ENCODE results near the gene GYG2. TPM values are rescaled to one million over a fixed set of nuclear protein-coding genes. Genes with fewer than 3 reads are reported as not detected.

Gene GYG2
- total RNA-seq, 1 experiment from 2014 or later: 47.6 TPM

GRCh38 chrX:2782778-2783177 is 46.0 kb upstream of the GYG2 start:
- ChIA-PET POLR2A (no interaction called here), CTCF (no interaction called here)
- Mint-ChIP-seq H3K27ac (peak overlapping the region; percentile 98), H3K4me3 (no peak overlapping the region), H3K36me3 (no peaks in the 10 kb centered on the region), H3K27me3 (ENCODE audit: low read depth) (no peaks in the 10 kb centered on the region), H3K9me3 (no peaks in the 10 kb centered on the region), H3K4me1 (peaks cover 72% of the 10 kb centered on the region)
- TF ChIP-seq ZMAT4 (CRISPR knock-in tag; IDR thresholded peaks at IDR 0.05): no peak
- no peak for TF ChIP-seq RELA (CRISPR knock-in tag; IDR thresholded peaks at IDR 0.05; ENCODE audit: borderline replicate concordance)
- no peak for TF ChIP-seq CREB1 (CRISPR knock-in tag; IDR thresholded peaks at IDR 0.05)
- TF ChIP-seq ATF1 (CRISPR knock-in tag; IDR thresholded peaks at IDR 0.05): no peak
- TF ChIP-seq ATF2 (CRISPR knock-in tag; IDR thresholded peaks at IDR 0.05; ENCODE audit: borderline replicate concordance, low read depth): no peak
- TF ChIP-seq ATF6 (CRISPR knock-in tag; IDR thresholded peaks at IDR 0.05): no peak
- TF ChIP-seq ETV6 (CRISPR knock-in tag; IDR thresholded peaks at IDR 0.05): no peak
- no peak for TF ChIP-seq FOXP4 (CRISPR knock-in tag; IDR thresholded peaks at IDR 0.05)
- TF ChIP-seq MXD4 (CRISPR knock-in tag; IDR thresholded peaks at IDR 0.05; ENCODE audit: borderline replicate concordance): no peak
- DNase-seq (ENCODE audit: low spot score): no peak
- ATAC-seq: no peak

GRCh38 chrX:2784026-2784425 is 44.7 kb upstream of the GYG2 start:
- ChIA-PET POLR2A (no interaction called here), CTCF (no interaction called here)
- H3K9me3 Mint-ChIP-seq: no peaks in the 10 kb centered on the region
- no peaks in the 10 kb centered on the region for H3K27me3 Mint-ChIP-seq (ENCODE audit: low read depth)
- peaks cover 63% of the 10 kb centered on the region for H3K4me1 Mint-ChIP-seq
- ATAC-seq (no peak), DNase-seq (ENCODE audit: low spot score) (no peak)
- no peaks in the 10 kb centered on the region for H3K36me3 Mint-ChIP-seq
- H3K4me3 Mint-ChIP-seq: no peak overlapping the region
- no peak overlapping the region for H3K27ac Mint-ChIP-seq
- no peak for TF ChIP-seq PRRX2 (CRISPR knock-in tag; IDR thresholded peaks at IDR 0.05)
- TF ChIP-seq EMX1 (CRISPR knock-in tag; IDR thresholded peaks at IDR 0.05): no peak

- DNase-seq (ENCODE audit: low spot score) (no peak), ATAC-seq (no peak)
- no peak overlapping the region for H3K27ac Mint-ChIP-seq
- no peaks in the 10 kb centered on the region for H3K27me3 Mint-ChIP-seq (ENCODE audit: low read depth)
- no peaks in the 10 kb centered on the region for H3K9me3 Mint-ChIP-seq
- no peak for TF ChIP-seq PRRX2 (CRISPR knock-in tag; IDR thresholded peaks at IDR 0.05)
- no peak for TF ChIP-seq ATF1 (CRISPR knock-in tag; IDR thresholded peaks at IDR 0.05)
- no peak for TF ChIP-seq FOXP1 (CRISPR knock-in tag; IDR thresholded peaks at IDR 0.05; ENCODE audit: borderline replicate concordance)
- no peak for TF ChIP-seq NFYB (CRISPR knock-in tag; conservative IDR thresholded peaks at IDR 0.05; ENCODE audit: low read depth)
- TF ChIP-seq TEAD4 (CRISPR knock-in tag; IDR thresholded peaks at IDR 0.05): no peak
- TF ChIP-seq NR2C2 (CRISPR knock-in tag; IDR thresholded peaks at IDR 0.05): no peak
- no peak for TF ChIP-seq PRDM15 (CRISPR knock-in tag; IDR thresholded peaks at IDR 0.05)
- no peak for TF ChIP-seq KAT7 (CRISPR knock-in tag; IDR thresholded peaks at IDR 0.05; ENCODE audit: borderline replicate concordance)
- ChIA-PET POLR2A (no interaction called here), CTCF (no interaction called here)
- H3K36me3 Mint-ChIP-seq: no peaks in the 10 kb centered on the region
- no peak overlapping the region for H3K4me3 Mint-ChIP-seq
- H3K4me1 Mint-ChIP-seq: peaks cover 56% of the 10 kb centered on the region
These were observed 43.2 kb upstream of the GYG2 start for GRCh38 chrX:2785538-2785937.
